Mucosa of rectum (tissue), 2 donors: ENCODE data around the gene LIPC.

Experiments used
- H3K27ac ChIP-seq, 2 donors: one replicate each; pipeline ENCODE4 v1.7.0; 2013; ENCODE audit warnings: inconsistent platforms in 2 of 2, low read depth in 2 of 2, low read length in 2 of 2
- H3K27me3 ChIP-seq, 2 donors: one replicate each; pipeline ENCODE4 v1.7.0; 2013; ENCODE audit warnings: low read length in 2 of 2; ENCODE audit not compliant: control insufficient read depth in 2 of 2, insufficient read depth in 2 of 2
- H3K36me3 ChIP-seq, 2 donors: one replicate each; pipeline ENCODE4 v1.7.0; 2013; ENCODE audit warnings: low read length in 2 of 2; ENCODE audit not compliant: control insufficient read depth in 2 of 2, insufficient read depth in 2 of 2
- H3K4me1 ChIP-seq, 2 donors: one replicate each; pipeline ENCODE4 v1.7.0; 2013; ENCODE audit warnings: low read length in 2 of 2, mild to moderate bottlenecking in 1 of 2; ENCODE audit not compliant: control insufficient read depth in 2 of 2, insufficient read depth in 2 of 2
- H3K4me3 ChIP-seq, 2 donors: one replicate each; pipeline ENCODE4 v1.7.0; 2013; ENCODE audit warnings: low read length in 2 of 2
- H3K9ac ChIP-seq, 2 donors: one replicate each; pipeline ENCODE4 v1.7.0; 2013; ENCODE audit warnings: low read length in 2 of 2, low read depth in 1 of 2, mild to moderate bottlenecking in 1 of 2
- H3K9me3 ChIP-seq, 2 donors: one replicate each; pipeline ENCODE4 v1.7.0; 2013; ENCODE audit warnings: low read length in 2 of 2; ENCODE audit not compliant: control insufficient read depth in 2 of 2
- donor health status: healthy.
- donor health status: Normal muscosa, but diverticular disease.

The LIPC gene

DNA sequence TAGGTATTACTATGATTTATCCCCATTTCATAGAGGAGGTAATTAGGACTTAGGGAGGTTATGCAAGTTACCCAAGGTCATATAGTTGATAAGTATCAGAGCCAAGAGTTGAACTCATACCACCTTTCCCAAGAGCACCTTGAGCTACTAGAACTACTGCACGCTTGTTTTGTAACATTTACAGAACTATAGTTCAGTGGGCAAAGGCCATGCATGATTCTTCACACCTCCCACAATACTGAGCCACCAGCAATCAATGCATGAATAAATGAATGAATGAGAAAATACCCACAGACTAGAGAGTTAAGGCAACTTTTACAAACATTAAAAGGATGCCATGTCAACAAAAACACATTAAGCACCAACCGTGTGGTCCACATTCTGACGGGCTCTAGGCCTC lies 46.8 kb downstream of the LIPC start:
- peaks cover 0 to 5% of the 10 kb centered on the region in 2 donors for H3K4me1 ChIP-seq
- no peaks in the 10 kb centered on the region for H3K36me3 ChIP-seq
- no peaks in the 10 kb centered on the region for H3K9me3 ChIP-seq
- H3K27ac ChIP-seq, result no peak overlapping the region
- H3K27me3 ChIP-seq, result no peaks in the 10 kb centered on the region
- H3K9ac ChIP-seq, result no peak overlapping the region
- no peak overlapping the region for H3K4me3 ChIP-seq

DNA sequence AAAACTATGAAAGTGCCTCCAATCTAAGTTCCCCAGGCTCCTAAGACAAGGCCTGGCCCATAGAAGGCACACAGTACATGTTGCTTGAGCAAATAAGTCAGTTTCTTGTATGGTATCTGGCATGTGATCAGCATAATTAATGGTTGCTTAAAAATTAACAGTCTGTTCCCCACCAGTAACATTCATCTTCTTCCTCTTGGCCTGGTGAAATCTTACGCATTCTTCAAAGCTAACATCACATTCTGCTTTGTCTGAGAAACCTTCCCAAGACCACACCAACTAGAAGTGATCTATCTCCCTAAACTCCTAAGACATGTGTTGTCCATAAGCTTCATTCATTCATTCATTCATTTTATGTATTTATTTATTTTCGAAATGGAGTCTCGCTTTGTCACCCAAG lies 48.1 kb downstream of the LIPC start:
- Histone ChIP-seq H3K36me3 (no peaks in the 10 kb centered on the region), H3K27ac (no peak overlapping the region), H3K9me3 (no peaks in the 10 kb centered on the region), H3K27me3 (no peaks in the 10 kb centered on the region), H3K9ac (no peak overlapping the region), H3K4me3 (no peak overlapping the region), H3K4me1 (peaks cover 0 to 4% of the 10 kb centered on the region in 2 donors)

DNA sequence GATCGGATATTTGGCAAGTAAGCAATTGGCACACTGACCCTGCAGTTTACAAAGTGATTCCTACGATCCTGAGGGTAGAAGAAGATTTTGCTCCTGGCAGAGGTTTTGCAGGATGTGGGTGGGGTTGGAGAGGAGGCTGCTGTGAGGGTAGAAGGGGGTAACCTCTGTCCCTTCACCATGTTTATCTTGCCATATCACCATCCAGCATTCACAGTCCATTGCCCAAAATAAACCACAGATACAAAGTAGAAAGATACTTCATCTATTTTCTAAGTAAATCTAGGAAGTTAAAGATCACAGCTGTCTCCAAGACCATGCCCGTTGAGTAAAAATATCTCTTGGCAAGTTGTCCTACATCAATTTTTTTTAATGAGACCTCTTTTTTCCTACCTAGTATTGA lies 51.6 kb downstream of the LIPC start:
- H3K27me3 ChIP-seq, result no peaks in the 10 kb centered on the region
- H3K27ac ChIP-seq, result no peak overlapping the region
- no peaks in the 10 kb centered on the region for H3K36me3 ChIP-seq
- H3K9me3 ChIP-seq, result no peaks in the 10 kb centered on the region
- no peak overlapping the region for H3K4me3 ChIP-seq
- H3K4me1 ChIP-seq, result no peaks in the 10 kb centered on the region
- H3K9ac ChIP-seq, result no peak overlapping the region

GRCh38 chr15:58484791-58485600 lies 53.2 kb downstream of the LIPC start:
- H3K9me3 ChIP-seq, result peaks cover 0 to 4% of the 10 kb centered on the region in 2 donors
- H3K27me3 ChIP-seq, result no peaks in the 10 kb centered on the region
- no peak overlapping the region for H3K9ac ChIP-seq
- peak overlapping the region in 1 of 2 donors; percentile 41 for H3K27ac ChIP-seq
- no peaks in the 10 kb centered on the region for H3K4me1 ChIP-seq
- H3K4me3 ChIP-seq, result no peak overlapping the region
- H3K36me3 ChIP-seq, result no peaks in the 10 kb centered on the region

DNA sequence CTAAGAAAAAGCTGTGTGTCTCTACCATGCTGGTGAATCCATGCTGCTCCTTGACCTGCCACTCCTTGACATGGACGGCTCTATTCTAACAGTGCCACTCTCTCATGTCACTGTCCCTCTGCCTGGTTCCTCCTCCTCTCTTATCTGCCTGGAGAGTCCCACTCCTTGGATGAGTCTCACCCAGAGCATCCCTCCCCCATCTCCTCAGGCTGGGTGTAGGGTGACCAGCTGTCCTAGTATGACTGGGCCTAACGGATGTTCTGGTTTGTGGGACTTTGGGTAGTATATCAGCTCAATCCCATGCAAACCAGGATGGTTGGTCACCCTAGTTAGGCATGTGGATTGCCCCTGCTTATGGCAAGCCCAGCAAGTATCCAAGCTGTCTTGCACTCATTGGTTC lies 54.3 kb downstream of the LIPC start:
- no peaks in the 10 kb centered on the region for H3K36me3 ChIP-seq
- H3K9me3 ChIP-seq, result peaks cover 0 to 4% of the 10 kb centered on the region in 2 donors
- no peaks in the 10 kb centered on the region for H3K27me3 ChIP-seq
- no peak overlapping the region for H3K4me3 ChIP-seq
- H3K27ac ChIP-seq, result no peak overlapping the region
- no peaks in the 10 kb centered on the region for H3K4me1 ChIP-seq
- H3K9ac ChIP-seq, result no peak overlapping the region

DNA sequence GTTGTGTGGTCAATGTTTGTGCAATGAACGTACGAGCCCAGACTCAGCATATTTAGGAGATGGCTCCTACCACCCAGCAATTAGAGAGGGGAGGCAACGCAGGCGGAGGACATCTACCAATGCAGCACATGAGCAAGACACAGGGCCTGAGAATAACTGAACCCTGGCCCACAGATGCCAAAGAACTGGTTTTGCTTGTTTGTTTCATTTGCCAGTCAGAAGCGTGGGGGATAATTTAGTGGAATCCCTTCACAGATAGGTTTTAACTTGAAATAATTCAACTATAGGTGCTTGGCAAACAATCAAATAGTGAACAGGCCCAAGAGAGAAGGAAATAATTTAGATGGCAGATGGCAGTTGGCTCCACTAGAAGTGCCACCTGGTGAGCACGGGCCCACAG lies 54.8 kb downstream of the LIPC start:
- H3K9me3 ChIP-seq, result peaks cover 0 to 4% of the 10 kb centered on the region in 2 donors
- H3K27me3 ChIP-seq, result no peaks in the 10 kb centered on the region
- no peak overlapping the region for H3K4me3 ChIP-seq
- H3K36me3 ChIP-seq, result no peaks in the 10 kb centered on the region
- no peak overlapping the region for H3K27ac ChIP-seq
- no peak overlapping the region for H3K9ac ChIP-seq
- H3K4me1 ChIP-seq, result no peaks in the 10 kb centered on the region

DNA sequence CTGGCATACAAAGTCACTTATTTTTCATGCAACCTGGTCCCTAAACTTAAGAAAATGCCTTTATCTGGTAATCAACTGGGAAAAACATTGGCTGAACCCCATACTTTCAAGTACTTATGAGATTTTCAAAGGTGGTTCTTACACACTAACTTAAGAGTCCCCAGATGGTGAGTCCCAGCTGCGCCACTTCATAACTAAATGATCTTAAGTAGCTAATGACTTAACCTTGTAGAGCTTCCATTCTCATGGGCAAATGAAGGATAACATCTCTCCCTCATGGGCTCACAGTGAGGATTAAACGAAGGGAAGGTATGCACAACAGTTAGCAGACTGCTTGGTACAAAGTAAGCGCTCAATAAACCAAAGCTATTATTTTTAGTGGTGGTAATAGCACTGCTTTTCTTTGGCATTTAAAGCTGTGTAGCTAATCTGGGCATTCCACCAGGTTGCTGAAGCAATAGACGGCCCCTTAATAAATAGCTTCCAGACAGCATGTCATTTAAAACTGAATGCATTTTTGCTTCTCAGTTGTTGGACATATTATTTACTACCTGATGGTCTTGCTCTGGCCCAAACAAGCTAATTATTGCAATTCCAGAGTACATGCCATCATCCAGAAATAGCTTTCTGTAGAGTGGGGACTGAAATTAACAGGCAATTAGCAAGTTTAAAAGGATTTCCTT lies 55.4 kb downstream of the LIPC start:
- H3K27ac ChIP-seq, result no peak overlapping the region
- H3K9me3 ChIP-seq, result peaks cover 0 to 4% of the 10 kb centered on the region in 2 donors
- H3K4me3 ChIP-seq, result no peak overlapping the region
- H3K36me3 ChIP-seq, result no peaks in the 10 kb centered on the region
- no peaks in the 10 kb centered on the region for H3K4me1 ChIP-seq
- H3K9ac ChIP-seq, result no peak overlapping the region
- no peaks in the 10 kb centered on the region for H3K27me3 ChIP-seq

GRCh38 chr15:58487724-58488120 lies 55.9 kb downstream of the LIPC start:
- Histone ChIP-seq H3K4me1 (no peaks in the 10 kb centered on the region), H3K27ac (no peak overlapping the region), H3K9me3 (peaks cover 0 to 4% of the 10 kb centered on the region in 2 donors), H3K36me3 (no peaks in the 10 kb centered on the region), H3K9ac (no peak overlapping the region), H3K27me3 (no peaks in the 10 kb centered on the region), H3K4me3 (no peak overlapping the region)

DNA sequence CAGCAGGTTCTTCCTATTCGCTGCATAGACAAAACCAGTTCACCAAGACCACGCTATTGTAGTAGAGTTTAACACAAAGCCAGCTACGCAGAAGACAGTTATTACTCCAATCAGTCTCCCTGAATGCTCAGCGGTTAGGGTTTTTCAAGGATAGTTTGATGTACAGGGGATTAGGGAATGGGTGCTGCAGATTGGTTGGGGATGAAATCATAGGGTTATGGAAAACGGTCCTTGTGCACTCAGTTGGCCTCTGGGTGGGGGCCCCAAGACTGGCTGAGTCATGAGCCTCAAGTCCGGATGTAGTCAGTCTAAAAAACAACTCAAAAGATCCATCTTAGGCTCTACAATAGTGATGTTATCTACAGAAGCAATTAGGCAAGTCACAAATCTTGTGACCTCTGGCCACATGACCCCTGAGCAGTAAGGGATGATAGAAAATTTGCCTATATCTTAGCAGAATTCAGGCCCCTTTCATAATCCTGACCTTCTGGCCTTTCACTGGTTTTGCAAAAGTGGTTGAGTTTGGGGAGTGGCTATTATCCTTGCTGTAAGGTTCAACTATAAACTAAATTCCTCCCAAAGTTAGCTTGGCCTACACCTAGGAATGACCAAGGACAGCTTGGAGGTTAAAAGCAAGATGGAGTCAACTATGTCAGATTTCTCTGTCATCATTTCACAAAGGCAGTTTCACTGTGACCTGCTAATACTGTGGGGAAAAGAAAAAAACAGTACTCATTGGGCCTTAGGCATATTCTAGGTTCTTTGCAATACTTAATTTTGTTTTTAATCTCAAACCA lies 57.7 kb downstream of the LIPC start:
- H3K4me1 ChIP-seq, result no peaks in the 10 kb centered on the region
- peaks cover 0 to 4% of the 10 kb centered on the region in 2 donors for H3K9me3 ChIP-seq
- no peak overlapping the region for H3K27ac ChIP-seq
- H3K36me3 ChIP-seq, result no peaks in the 10 kb centered on the region
- no peak overlapping the region for H3K4me3 ChIP-seq
- H3K9ac ChIP-seq, result no peak overlapping the region
- no peaks in the 10 kb centered on the region for H3K27me3 ChIP-seq
